ENCODE measurements around the gene ZBTB25. TPM values are rescaled to one million over a fixed set of nuclear protein-coding genes. Genes with fewer than 3 reads are reported as not detected.

ZBTB25 gene
- total RNA-seq, 4 donors from 2014 or later: 7.8 to 15.1 (median 9.1) TPM

- no peak for DNase-seq (ENCODE audit: low spot score in 2 of 2)
- 94 to 98% methylated on average over 4 of the region's 4 CpGs for WGBS, 2 donors
- intact Hi-C loops (cut with DNase I; ENCODE audit: low total_unique reads): no loop called here
- no peak overlapping the region for H3K4me3 ChIP-seq (ENCODE audit: low read depth, poor library complexity, severe bottlenecking)
- TF ChIP-seq POLR2A (IDR thresholded peaks at IDR 0.05) (no peak), CTCF (IDR thresholded peaks at IDR 0.05) (no peak)
Observed at GRCh38 chr14:64405295-64405694, 98.3 kb downstream of the ZBTB25 start.

- no peak for DNase-seq (ENCODE audit: low spot score in 2 of 2)
- no peak for TF ChIP-seq POLR2A (IDR thresholded peaks at IDR 0.05)
- no peak for TF ChIP-seq CTCF (IDR thresholded peaks at IDR 0.05)
- 82 to 85% methylated on average over 1 of the region's 1 CpG for WGBS, 2 donors
- H3K4me3 ChIP-seq (ENCODE audit: low read depth, poor library complexity, severe bottlenecking): no peak overlapping the region
- intact Hi-C loops (cut with DNase I; ENCODE audit: low total_unique reads): no loop called here
Observed at GRCh38 chr14:64401949-64402348, 101.7 kb downstream of the ZBTB25 start.

- intact Hi-C loops (cut with DNase I; ENCODE audit: low total_unique reads): no loop called here
- no peak for TF ChIP-seq POLR2A (IDR thresholded peaks at IDR 0.05)
- TF ChIP-seq CTCF (IDR thresholded peaks at IDR 0.05): no peak
- no peak for DNase-seq (ENCODE audit: low spot score in 2 of 2)
- 66 to 82% methylated on average over 6 of the region's 6 CpGs for WGBS, 2 donors
- no peak overlapping the region for H3K4me3 ChIP-seq (ENCODE audit: low read depth, poor library complexity, severe bottlenecking)
Observed at GRCh38 chr14:64400829-64401459, 102.7 kb downstream of the ZBTB25 start.

Other genes with a start within 250 kb of the ZBTB25 start
- under 1 TPM; 0.08 to 0.65 (median 0.22) TPM for gene ESR2, start 209.5 kb downstream of the ZBTB25 start, total RNA-seq
- gene MTHFD1, start 115.5 kb downstream of the ZBTB25 start, total RNA-seq: 10 to 100 TPM; 26.3 to 28.7 (median 27.9) TPM
- gene AKAP5, start 38.3 kb downstream of the ZBTB25 start, total RNA-seq: under 1 TPM in 3 of 4 donors, not detected in 1; 0.17 to 0.29 (median 0.21) TPM
- gene ZBTB1, start 932 bp upstream of the ZBTB25 start, total RNA-seq: 10 to 100 TPM; 35.2 to 50.4 (median 39.4) TPM
- 100 to 1,000 TPM; 103 to 165 (median 138) TPM for gene HSPA2, start 36.9 kb upstream of the ZBTB25 start, total RNA-seq
- 1 to 10 TPM in 2 of 4 donors, under 1 TPM in 2; 0.84 to 2.0 (median 1.3) TPM for gene PPP1R36, start 46.1 kb upstream of the ZBTB25 start, total RNA-seq
- gene PLEKHG3, start 200.6 kb upstream of the ZBTB25 start, total RNA-seq: 100 to 1,000 TPM in 3 of 4 donors, 10 to 100 TPM in 1; 92.9 to 178 (median 125) TPM